Measurements from ENCODE around the gene SAMD14. TPM values are rescaled to one million over a fixed set of nuclear protein-coding genes. Genes with fewer than 3 reads are reported as not detected.

Gene SAMD14
- total RNA-seq, 1 donor from 2014 or later = 1.0 TPM

- peaks cover 62 to 74% (median 73%) of the 10 kb centered on the region in 3 donors for H3K4me1 ChIP-seq (ENCODE audit: control insufficient read depth in 3 of 3, insufficient read depth in 3 of 3, low read length in 3 of 3)
- H3K27ac ChIP-seq (ENCODE audit: low read depth, low read length) = no peak overlapping the region
- H3K36me3 ChIP-seq (ENCODE audit: control insufficient read depth in 3 of 3, insufficient read depth in 3 of 3, low read length in 3 of 3) = peaks cover 41 to 64% (median 53%) of the 10 kb centered on the region in 3 donors
Measured at GRCh38 chr17:50143461-50144176, 13.7 kb upstream of the SAMD14 start.

GRCh38 chr17:50141745-50142110, 11.8 kb upstream of the SAMD14 start:
- H3K27ac ChIP-seq (ENCODE audit: low read depth, low read length) = no peak overlapping the region
- no peaks in the 10 kb centered on the region for H3K9me3 ChIP-seq (ENCODE audit: control insufficient read depth in 3 of 3, low read length in 3 of 3)
- no peaks in the 10 kb centered on the region for H3K27me3 ChIP-seq (ENCODE audit: control insufficient read depth in 3 of 3, insufficient read depth in 3 of 3, low read length in 3 of 3)
- peaks cover 43 to 55% (median 54%) of the 10 kb centered on the region in 3 donors for H3K4me1 ChIP-seq (ENCODE audit: control insufficient read depth in 3 of 3, insufficient read depth in 3 of 3, low read length in 3 of 3)
- no peak overlapping the region for H3K9ac ChIP-seq (ENCODE audit: low read depth in 1 of 3, low read length in 3 of 3)
- peaks cover 60 to 82% (median 72%) of the 10 kb centered on the region in 3 donors for H3K36me3 ChIP-seq (ENCODE audit: control insufficient read depth in 3 of 3, insufficient read depth in 3 of 3, low read length in 3 of 3)
- H3K4me3 ChIP-seq (ENCODE audit: low read length in 3 of 3) = no peak overlapping the region

More at GRCh38 chr17:50143461-50144176, 13.7 kb upstream of the SAMD14 start:
- Histone ChIP-seq H3K9me3 (ENCODE audit: control insufficient read depth in 3 of 3, low read length in 3 of 3) (no peaks in the 10 kb centered on the region), H3K9ac (ENCODE audit: low read depth in 1 of 3, low read length in 3 of 3) (no peak overlapping the region), H3K27me3 (ENCODE audit: control insufficient read depth in 3 of 3, insufficient read depth in 3 of 3, low read length in 3 of 3) (no peaks in the 10 kb centered on the region), H3K4me3 (ENCODE audit: low read length in 3 of 3) (no peak overlapping the region)

- H3K9ac ChIP-seq (ENCODE audit: low read depth in 1 of 3, low read length in 3 of 3) = no peak overlapping the region
- H3K4me3 ChIP-seq (ENCODE audit: low read length in 3 of 3) = no peak overlapping the region
- peaks cover 38 to 49% (median 48%) of the 10 kb centered on the region in 3 donors for H3K4me1 ChIP-seq (ENCODE audit: control insufficient read depth in 3 of 3, insufficient read depth in 3 of 3, low read length in 3 of 3)
- H3K36me3 ChIP-seq (ENCODE audit: control insufficient read depth in 3 of 3, insufficient read depth in 3 of 3, low read length in 3 of 3) = peaks cover 64 to 87% (median 76%) of the 10 kb centered on the region in 3 donors
- H3K9me3 ChIP-seq (ENCODE audit: control insufficient read depth in 3 of 3, low read length in 3 of 3) = no peaks in the 10 kb centered on the region
- H3K27me3 ChIP-seq (ENCODE audit: control insufficient read depth in 3 of 3, insufficient read depth in 3 of 3, low read length in 3 of 3) = no peaks in the 10 kb centered on the region
- peak overlapping the region; percentile 36 for H3K27ac ChIP-seq (ENCODE audit: low read depth, low read length)
Measured at GRCh38 chr17:50141026-50141744, 11.2 kb upstream of the SAMD14 start.

- H3K4me3 ChIP-seq (ENCODE audit: low read length in 3 of 3) = peak overlapping the region in 1 of 3 donors; percentile 22
- peaks cover 71 to 91% (median 82%) of the 10 kb centered on the region in 3 donors for H3K36me3 ChIP-seq (ENCODE audit: control insufficient read depth in 3 of 3, insufficient read depth in 3 of 3, low read length in 3 of 3)
- H3K9me3 ChIP-seq (ENCODE audit: control insufficient read depth in 3 of 3, low read length in 3 of 3) = no peaks in the 10 kb centered on the region
- peak overlapping the region; percentile 36 for H3K27ac ChIP-seq (ENCODE audit: low read depth, low read length)
- H3K9ac ChIP-seq (ENCODE audit: low read depth in 1 of 3, low read length in 3 of 3) = peak overlapping the region; percentile 38 to 45 (median 40)
- peaks cover 33 to 43% (median 42%) of the 10 kb centered on the region in 3 donors for H3K4me1 ChIP-seq (ENCODE audit: control insufficient read depth in 3 of 3, insufficient read depth in 3 of 3, low read length in 3 of 3)
- no peaks in the 10 kb centered on the region for H3K27me3 ChIP-seq (ENCODE audit: control insufficient read depth in 3 of 3, insufficient read depth in 3 of 3, low read length in 3 of 3)
Measured at GRCh38 chr17:50139950-50140885, 10.3 kb upstream of the SAMD14 start.

GRCh38 chr17:50139185-50139783, 9.3 kb upstream of the SAMD14 start:
- H3K9me3 ChIP-seq (ENCODE audit: control insufficient read depth in 3 of 3, low read length in 3 of 3) = no peaks in the 10 kb centered on the region
- no peak overlapping the region for H3K27ac ChIP-seq (ENCODE audit: low read depth, low read length)
- peaks cover 30 to 43% (median 40%) of the 10 kb centered on the region in 3 donors for H3K4me1 ChIP-seq (ENCODE audit: control insufficient read depth in 3 of 3, insufficient read depth in 3 of 3, low read length in 3 of 3)
- H3K4me3 ChIP-seq (ENCODE audit: low read length in 3 of 3) = no peak overlapping the region
- peak overlapping the region; percentile 38 to 45 (median 40) for H3K9ac ChIP-seq (ENCODE audit: low read depth in 1 of 3, low read length in 3 of 3)
- H3K27me3 ChIP-seq (ENCODE audit: control insufficient read depth in 3 of 3, insufficient read depth in 3 of 3, low read length in 3 of 3) = no peaks in the 10 kb centered on the region
- H3K36me3 ChIP-seq (ENCODE audit: control insufficient read depth in 3 of 3, insufficient read depth in 3 of 3, low read length in 3 of 3) = peaks cover 71 to 83% (median 77%) of the 10 kb centered on the region in 3 donors

GRCh38 chr17:50137042-50137441, 7.1 kb upstream of the SAMD14 start:
- no peaks in the 10 kb centered on the region for H3K27me3 ChIP-seq (ENCODE audit: control insufficient read depth in 3 of 3, insufficient read depth in 3 of 3, low read length in 3 of 3)
- H3K27ac ChIP-seq (ENCODE audit: low read depth, low read length) = no peak overlapping the region
- no peaks in the 10 kb centered on the region for H3K9me3 ChIP-seq (ENCODE audit: control insufficient read depth in 3 of 3, low read length in 3 of 3)
- H3K36me3 ChIP-seq (ENCODE audit: control insufficient read depth in 3 of 3, insufficient read depth in 3 of 3, low read length in 3 of 3) = peaks cover 56 to 62% (median 57%) of the 10 kb centered on the region in 3 donors
- H3K4me3 ChIP-seq (ENCODE audit: low read length in 3 of 3) = no peak overlapping the region
- H3K4me1 ChIP-seq (ENCODE audit: control insufficient read depth in 3 of 3, insufficient read depth in 3 of 3, low read length in 3 of 3) = peaks cover 42 to 56% (median 55%) of the 10 kb centered on the region in 3 donors
- H3K9ac ChIP-seq (ENCODE audit: low read depth in 1 of 3, low read length in 3 of 3) = no peak overlapping the region

GRCh38 chr17:50136096-50136687, 6.2 kb upstream of the SAMD14 start:
- no peak overlapping the region for H3K9ac ChIP-seq (ENCODE audit: low read depth in 1 of 3, low read length in 3 of 3)
- H3K4me3 ChIP-seq (ENCODE audit: low read length in 3 of 3) = no peak overlapping the region
- H3K27me3 ChIP-seq (ENCODE audit: control insufficient read depth in 3 of 3, insufficient read depth in 3 of 3, low read length in 3 of 3) = no peaks in the 10 kb centered on the region
- H3K36me3 ChIP-seq (ENCODE audit: control insufficient read depth in 3 of 3, insufficient read depth in 3 of 3, low read length in 3 of 3) = peaks cover 52 to 56% (median 52%) of the 10 kb centered on the region in 3 donors
- no peak overlapping the region for H3K27ac ChIP-seq (ENCODE audit: low read depth, low read length)
- H3K9me3 ChIP-seq (ENCODE audit: control insufficient read depth in 3 of 3, low read length in 3 of 3) = no peaks in the 10 kb centered on the region
- H3K4me1 ChIP-seq (ENCODE audit: control insufficient read depth in 3 of 3, insufficient read depth in 3 of 3, low read length in 3 of 3) = peaks cover 43 to 61% (median 56%) of the 10 kb centered on the region in 3 donors

GRCh38 chr17:50135316-50136095, 5.5 kb upstream of the SAMD14 start:
- Histone ChIP-seq H3K27ac (ENCODE audit: low read depth, low read length) (no peak overlapping the region), H3K36me3 (ENCODE audit: control insufficient read depth in 3 of 3, insufficient read depth in 3 of 3, low read length in 3 of 3) (peaks cover 45 to 49% (median 48%) of the 10 kb centered on the region in 3 donors), H3K27me3 (ENCODE audit: control insufficient read depth in 3 of 3, insufficient read depth in 3 of 3, low read length in 3 of 3) (no peaks in the 10 kb centered on the region), H3K9me3 (ENCODE audit: control insufficient read depth in 3 of 3, low read length in 3 of 3) (no peaks in the 10 kb centered on the region), H3K4me3 (ENCODE audit: low read length in 3 of 3) (no peak overlapping the region), H3K9ac (ENCODE audit: low read depth in 1 of 3, low read length in 3 of 3) (peak overlapping the region in 1 of 3 donors; percentile 45), H3K4me1 (ENCODE audit: control insufficient read depth in 3 of 3, insufficient read depth in 3 of 3, low read length in 3 of 3) (peaks cover 44 to 61% (median 57%) of the 10 kb centered on the region in 3 donors)
